Measurements from ENCODE around the gene PTPRCAP. TPM values are rescaled to one million over a fixed set of nuclear protein-coding genes. Genes with fewer than 3 reads are reported as not detected.

The PTPRCAP gene
- 2.0 TPM in 1 of 2 replicates, not detected in the other for total RNA-seq

GRCh38 chr11:67437082-67437808, at the start of gene PTPRCAP:
PTPRCAP (minus strand) TSS chr11:67437682; CDS start chr11:67437619, 63 bp downstream.

GRCh38 chr11:67482827-67483798, 45.6 kb upstream of the PTPRCAP start, which contains the start of gene AIP:
AIP (plus strand) TSS chr11:67483026; CDS start chr11:67483159, 133 bp downstream.

GRCh38 chr11:67468759-67469507, 31.5 kb upstream of the PTPRCAP start, which contains the start of gene TMEM134:
TMEM134 (minus strand) TSS chr11:67469251; CDS start chr11:67469192, 59 bp downstream.

GRCh38 chr11:67455054-67455453, 17.6 kb upstream of the PTPRCAP start, which contains the start of gene CABP4:
CABP4 (plus strand) TSS chr11:67455354; CDS start chr11:67455424, 70 bp downstream.

GRCh38 chr11:67452141-67452952, 14.9 kb upstream of the PTPRCAP start, which contains the start of gene GPR152:
GPR152 (minus strand) TSS chr11:67452729; CDS start chr11:67452724, 5 bp downstream.

GRCh38 chr11:67428052-67429001, 9.2 kb downstream of the PTPRCAP start, which contains the start of gene RPS6KB2:
RPS6KB2 (plus strand) TSS chr11:67428494; CDS start chr11:67428546, 52 bp downstream.

GRCh38 chr11:67415501-67416304, 21.8 kb downstream of the PTPRCAP start, which contains the start of gene CARNS1:
CARNS1 (plus strand) TSS chr11:67415678; CDS start chr11:67416200, 522 bp downstream.

GRCh38 chr11:67401495-67402191, 35.8 kb downstream of the PTPRCAP start, which contains the start of gene PPP1CA:
PPP1CA (minus strand) TSS chr11:67401858; CDS start chr11:67401782, 76 bp downstream.

GRCh38 chr11:67391304-67392182, 45.9 kb downstream of the PTPRCAP start, which contains the start of gene RAD9A:
RAD9A (plus strand) TSS chr11:67391986; CDS start chr11:67392045, 59 bp downstream.

Other genes with a start within 250 kb of the PTPRCAP start
- gene GRK2, start 171.2 kb downstream of the PTPRCAP start, total RNA-seq = 38.7 and 58.7 TPM in 2 replicates
- 22.5 and 26.9 TPM in 2 replicates for gene ANKRD13D, start 148.4 kb downstream of the PTPRCAP start, total RNA-seq
- 10.0 and 39.9 TPM in 2 replicates for gene SSH3, start 134.2 kb downstream of the PTPRCAP start, total RNA-seq
- gene POLD4, start 84.1 kb downstream of the PTPRCAP start, total RNA-seq = 134 and 176 TPM in 2 replicates
- 14.6 and 18.1 TPM in 2 replicates for gene CLCF1, start 64.1 kb downstream of the PTPRCAP start, total RNA-seq
- gene RAD9A, start 45.7 kb downstream of the PTPRCAP start, total RNA-seq = 4.2 and 4.7 TPM in 2 replicates
- 172 and 194 TPM in 2 replicates for gene PPP1CA, start 35.8 kb downstream of the PTPRCAP start, total RNA-seq
- not detected in 2 replicates for gene TBC1D10C, start 33.6 kb downstream of the PTPRCAP start, total RNA-seq
- 0.49 TPM in 1 of 2 replicates, not detected in the other for gene CARNS1, start 22.0 kb downstream of the PTPRCAP start, total RNA-seq
- gene RPS6KB2, start 9.2 kb downstream of the PTPRCAP start, total RNA-seq = 46.3 and 51.8 TPM in 2 replicates
- gene CORO1B, start 5.8 kb upstream of the PTPRCAP start, total RNA-seq = 71.1 and 73.1 TPM in 2 replicates
- gene GPR152, start 15.0 kb upstream of the PTPRCAP start, total RNA-seq = not detected in 2 replicates
- gene CABP4, start 17.7 kb upstream of the PTPRCAP start, total RNA-seq = not detected in 2 replicates
- gene TMEM134, start 31.6 kb upstream of the PTPRCAP start, total RNA-seq = 32.7 and 46.2 TPM in 2 replicates
- 59.2 and 72.4 TPM in 2 replicates for gene AIP, start 45.3 kb upstream of the PTPRCAP start, total RNA-seq
- gene PITPNM1, start 67.7 kb upstream of the PTPRCAP start, total RNA-seq = 37.5 and 38.1 TPM in 2 replicates
- 33.5 and 54.3 TPM in 2 replicates for gene CDK2AP2, start 70.5 kb upstream of the PTPRCAP start, total RNA-seq
- gene CABP2, start 85.8 kb upstream of the PTPRCAP start, total RNA-seq = not detected in 2 replicates
- gene GSTP1, start 146.1 kb upstream of the PTPRCAP start, total RNA-seq = 1,161 and 1,414 TPM in 2 replicates
- gene NDUFV1, start 169.3 kb upstream of the PTPRCAP start, total RNA-seq = 199 and 234 TPM in 2 replicates
- gene NUDT8, start 192.3 kb upstream of the PTPRCAP start, total RNA-seq = 4.1 and 14.6 TPM in 2 replicates
- not detected in 2 replicates for gene TBX10, start 202.1 kb upstream of the PTPRCAP start, total RNA-seq
- gene ACY3, start 213.0 kb upstream of the PTPRCAP start, total RNA-seq = not detected in 2 replicates
- gene ALDH3B2, start 236.9 kb upstream of the PTPRCAP start, total RNA-seq = not detected in 2 replicates